NCI-H2029 (cell line): ENCODE results near the gene SSUH2.
A peak's percentile ranks its signal among the peaks of the same experiment; 100 is the strongest.
"Not testable (repeated sequence)": the region's sequence is repeated elsewhere in the genome, so short reads cannot be mapped to it uniquely, and the experiment has no call there.

Experiments used
- DNase-seq: peaks from one replicate; lab custom pipeline; 2025; lab: John Stamatoyannopoulos, UW

SSUH2 gene

GRCh38 chr3:8659242-8659641 lies 14.6 kb upstream of the SSUH2 start:
- no peak for DNase-seq

- DNase-seq = peak; percentile 42
Measured at GRCh38 chr3:8658306-8659212, 14.0 kb upstream of the SSUH2 start.

GRCh38 chr3:8657804-8658305 lies 13.3 kb upstream of the SSUH2 start:
- DNase-seq = peak; percentile 42

- DNase-seq = no peak
Measured at GRCh38 chr3:8656240-8656639, 11.6 kb upstream of the SSUH2 start.

- no peak for DNase-seq
Measured at GRCh38 chr3:8655387-8655835, 10.8 kb upstream of the SSUH2 start.

GRCh38 chr3:8654572-8655329 lies 10.2 kb upstream of the SSUH2 start:
- DNase-seq = not testable (repeated sequence)

- no peak for DNase-seq
Measured at GRCh38 chr3:8653800-8654408, 9.3 kb upstream of the SSUH2 start.

GRCh38 chr3:8652324-8652987 lies 7.9 kb upstream of the SSUH2 start:
- no peak for DNase-seq

- no peak for DNase-seq
Measured at GRCh38 chr3:8651418-8652323, 7.1 kb upstream of the SSUH2 start.

GRCh38 chr3:8650583-8651416 lies 6.2 kb upstream of the SSUH2 start:
- no peak for DNase-seq

- DNase-seq = no peak
Measured at GRCh38 chr3:8649757-8650156, 5.2 kb upstream of the SSUH2 start.

- DNase-seq = no peak
Measured at GRCh38 chr3:8648909-8649741, 4.5 kb upstream of the SSUH2 start.

- no peak for DNase-seq
Measured at GRCh38 chr3:8647137-8647985, 2.8 kb upstream of the SSUH2 start.

- DNase-seq = no peak
Measured at GRCh38 chr3:8646313-8646938, 1.8 kb upstream of the SSUH2 start.

- no peak for DNase-seq
Measured at GRCh38 chr3:8645712-8646111, 1.1 kb upstream of the SSUH2 start.

- no peak for DNase-seq
Measured at GRCh38 chr3:8643693-8644365, 769 bp downstream of the SSUH2 start.

GRCh38 chr3:8642001-8642400 lies 2.6 kb downstream of the SSUH2 start:
- no peak for DNase-seq
